ENCODE data around the gene ORAI2.
"Not testable (repeated sequence)": the region's sequence is repeated elsewhere in the genome, so short reads cannot be mapped to it uniquely, and the experiment has no call there.

ORAI2 gene

DNA sequence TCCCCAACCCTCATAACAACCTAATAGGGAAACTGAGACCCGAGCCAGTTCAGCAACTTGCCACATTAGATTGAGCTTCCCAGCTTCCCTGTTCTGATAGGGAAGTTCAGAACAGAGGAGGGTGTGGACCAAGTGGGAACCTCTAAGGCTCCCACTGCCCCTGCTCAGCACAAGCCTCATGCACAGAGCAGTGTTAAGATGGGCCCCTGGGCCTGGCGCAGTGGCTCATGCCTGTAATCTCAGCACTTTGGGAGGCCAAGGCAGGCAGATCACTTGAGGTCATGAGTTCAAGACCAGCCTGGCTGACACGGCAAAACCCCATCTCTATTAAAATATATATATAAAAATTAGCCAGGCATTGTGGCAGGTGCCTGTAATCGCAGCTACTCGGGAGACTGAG, 63.9 kb downstream of the ORAI2 start:
- not testable (repeated sequence) for H3K4me1 ChIP-seq (ENCODE audit: low read length); H3K4me3 ChIP-seq (ENCODE audit: low read length); H3K9ac ChIP-seq (ENCODE audit: low read length); H3K36me3 ChIP-seq (replicated peaks; ENCODE audit: low read depth, low read length); H3K9me3 ChIP-seq (ENCODE audit: insufficient read depth, low read length); H2AFZ ChIP-seq (ENCODE audit: low read depth, low read length); H4K20me1 ChIP-seq (ENCODE audit: insufficient read depth, low read length); H3K4me2 ChIP-seq (ENCODE audit: low read length); H3K27ac ChIP-seq (ENCODE audit: low read length); H3K27me3 ChIP-seq (ENCODE audit: low read depth, low read length); H3K79me2 ChIP-seq (ENCODE audit: low read length)

DNA sequence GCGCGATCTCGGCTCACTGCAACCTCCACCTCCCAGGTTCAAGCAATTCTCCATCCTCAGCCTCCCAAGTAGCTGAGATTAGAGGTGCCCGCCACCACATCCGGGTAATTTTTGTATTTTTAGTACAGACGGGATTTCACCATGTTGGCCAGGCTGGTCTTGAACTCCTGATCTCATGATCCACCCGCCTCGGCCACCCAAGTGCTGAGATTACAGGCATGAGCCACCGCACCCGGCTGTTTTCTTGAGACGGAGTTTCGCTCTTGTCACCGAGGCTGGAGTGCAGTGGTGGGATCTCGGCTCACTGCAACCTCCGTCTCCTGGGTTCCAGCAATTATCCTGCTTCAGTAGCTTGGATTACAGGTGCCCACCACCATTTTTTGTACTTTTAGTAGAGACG, 64.9 kb downstream of the ORAI2 start:
- H2AFZ ChIP-seq (ENCODE audit: low read depth, low read length); H3K9ac ChIP-seq (ENCODE audit: low read length); H3K79me2 ChIP-seq (ENCODE audit: low read length); H3K36me3 ChIP-seq (replicated peaks; ENCODE audit: low read depth, low read length); H3K4me3 ChIP-seq (ENCODE audit: low read length); H3K4me2 ChIP-seq (ENCODE audit: low read length); H4K20me1 ChIP-seq (ENCODE audit: insufficient read depth, low read length); H3K9me3 ChIP-seq (ENCODE audit: insufficient read depth, low read length); H3K27me3 ChIP-seq (ENCODE audit: low read depth, low read length); H3K27ac ChIP-seq (ENCODE audit: low read length); H3K4me1 ChIP-seq (ENCODE audit: low read length): not testable (repeated sequence)

DNA sequence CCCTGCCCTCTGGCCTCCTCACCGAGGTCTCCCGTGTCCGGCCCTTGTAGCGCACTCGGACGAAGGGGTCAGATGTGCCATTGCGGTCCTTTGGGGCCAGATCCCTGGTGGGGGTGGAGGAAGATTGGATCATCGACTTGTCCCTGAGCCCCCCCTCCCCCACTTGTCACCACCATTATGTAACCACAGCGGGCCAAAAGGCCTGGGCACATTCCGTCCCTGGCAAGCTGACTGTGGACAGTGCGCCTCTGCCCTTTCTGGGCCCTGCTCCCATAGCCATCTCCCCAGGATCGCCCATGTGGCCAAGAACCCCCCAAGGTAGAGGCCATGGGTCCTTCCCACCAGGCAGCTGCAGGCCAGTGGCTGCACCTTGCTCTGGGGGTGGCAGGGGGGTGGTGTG, 69.8 kb downstream of the ORAI2 start:
- H3K4me3 ChIP-seq (ENCODE audit: low read length); H3K4me1 ChIP-seq (ENCODE audit: low read length); H4K20me1 ChIP-seq (ENCODE audit: insufficient read depth, low read length); H3K27ac ChIP-seq (ENCODE audit: low read length); H3K79me2 ChIP-seq (ENCODE audit: low read length); H3K9me3 ChIP-seq (ENCODE audit: insufficient read depth, low read length); H3K27me3 ChIP-seq (ENCODE audit: low read depth, low read length); H3K9ac ChIP-seq (ENCODE audit: low read length); H3K36me3 ChIP-seq (replicated peaks; ENCODE audit: low read depth, low read length); H3K4me2 ChIP-seq (ENCODE audit: low read length); H2AFZ ChIP-seq (ENCODE audit: low read depth, low read length): not testable (repeated sequence)

GRCh38 chr7:102505298-102506185, 72.2 kb downstream of the ORAI2 start:
- not testable (repeated sequence) for H3K4me2 ChIP-seq (ENCODE audit: low read length); H3K36me3 ChIP-seq (replicated peaks; ENCODE audit: low read depth, low read length); H2AFZ ChIP-seq (ENCODE audit: low read depth, low read length); H3K79me2 ChIP-seq (ENCODE audit: low read length); H3K4me1 ChIP-seq (ENCODE audit: low read length); H3K4me3 ChIP-seq (ENCODE audit: low read length); H3K27ac ChIP-seq (ENCODE audit: low read length); H3K9me3 ChIP-seq (ENCODE audit: insufficient read depth, low read length); H4K20me1 ChIP-seq (ENCODE audit: insufficient read depth, low read length); H3K9ac ChIP-seq (ENCODE audit: low read length); H3K27me3 ChIP-seq (ENCODE audit: low read depth, low read length)

All from OCI-LY3 (cell line).